Heart left ventricle (tissue), 13 donors: Measurements from ENCODE around the gene ACACA.

Experiments used
- CTCF ChIP-seq, 12 donors: fragments of 200-600 bp; sonication (generic) in 4 of 12; IDR thresholded peaks; one replicate each; pipeline versions ENCODE4 v1.5.0 to v1.8.0; 2018 to 2022; ENCODE audit warnings: antibody characterized with exemption in 12 of 12, mild to moderate bottlenecking in 5 of 12
- POLR2A ChIP-seq, 2 donors: fragments of 450-650 bp; IDR thresholded peaks; one replicate each; pipeline ENCODE4 v1.6.1; 2017; ENCODE audit warnings: antibody characterized with exemption in 2 of 2, mild to moderate bottlenecking in 2 of 2, moderate library complexity in 2 of 2
- donor health status: ischemic (EF 13 %, LVEDD 7.1; RV severe dilation, severe dysfunction).
- donor health status: DM: no; HTN: yes; CAD: no.
- donor health status: DM: no; HTN: no; CAD: no.
- donor health status: ischemic (EF 25% LVEDD 6.9; RV normal size, moderate dysfunction).
- donor health status: ischemic (EF 25% LVEDD 5.7; RV mildly dilated, moderate dysfunction).
- donor health status: ischemic (EF 35%, LVEDD 5.7; RV mildly dilated, moderate dysfunction).
- donor health status: nonischemic (EF 11% LVEDD 7.7; RV severe dilation, severe dysfunction).
- donor health status: DM: yes; HTN: yes; CAD: no.
- donor health status: PGD.
- donor health status: ischemic (EF 29% LVEDD 5.4; RV normal size, mild dysfunction).
- donor health status: nonischemic (EF 23%, LVEDD 6.1; RV moderate dilation, normal function).

- TF ChIP-seq CTCF (IDR thresholded peaks at IDR 0.05) = no peak
- TF ChIP-seq POLR2A (IDR thresholded peaks at IDR 0.05) = no peak
Observed at GRCh38 chr17:37118366-37119137, 288.1 kb downstream of the ACACA start.
